Right lobe of liver (tissue), 6 donors: ENCODE data around the gene HHAT. TPM values are rescaled to one million over a fixed set of nuclear protein-coding genes. Genes with fewer than 3 reads are reported as not detected.

Experiments used
- ATAC-seq, 4 donors: fragments of 200-7000 bp; cut with Tn5 transposase; one replicate each; pipeline ENCODE4 v1.9.1; 2020; ENCODE audit warnings: mild to moderate bottlenecking in 4 of 4, moderate library complexity in 4 of 4
- DNase-seq, 3 donors: peaks; one replicate each; pipeline ENCODE4 v3.0.0-alpha.2; 2020
- H3K27ac ChIP-seq, 3 donors: fragments of 200-600 bp; one replicate each; pipeline ENCODE4 v1.8.0; 2022
- H3K27me3 ChIP-seq, 2 donors: fragments of 200-600 bp; one replicate each; pipeline ENCODE4 v1.8.0; 2022
- H3K36me3 ChIP-seq, 4 donors: fragments of 200-600 bp; sonication (generic) in 1 of 4; one replicate each; pipeline versions ENCODE4 v1.5.1 to v1.8.0; 2017 to 2022; ENCODE audit warnings: control low read depth in 1 of 4
- H3K4me1 ChIP-seq, 4 donors: fragments of 200-600 bp; sonication (generic) in 1 of 4; one replicate each; pipeline versions ENCODE4 v1.5.1 to v1.8.0; 2017 to 2022; ENCODE audit warnings: control low read depth in 1 of 4
- H3K4me3 ChIP-seq, 3 donors: fragments of 200-600 bp; one replicate each; pipeline ENCODE4 v1.8.0; 2022
- H3K9me3 ChIP-seq, 4 donors: fragments of 200-600 bp; sonication (generic) in 1 of 4; one replicate each; pipeline versions ENCODE4 v1.5.1 to v1.8.0; 2017 to 2022; ENCODE audit warnings: control low read depth in 1 of 4
- POLR2A ChIP-seq: fragments of 450-650 bp; IDR thresholded peaks from one replicate; pipeline ENCODE4 v1.6.1; 2017; ENCODE audit warnings: antibody characterized with exemption, mild to moderate bottlenecking
- WGBS: methylation state at CpG from one replicate; pipeline ENCODE4 v1.1.6; 2018; ENCODE audit warnings: low coverage, low lambda C conversion rate; ENCODE audit not compliant: insufficient coverage; ENCODE audit errors: missing lambda C conversion rate; 5-methylcytosine and 5-hydroxymethylcytosine counted together
- intact Hi-C, 2 donors: fragments of 100-400 bp; cut with DNase I; formaldehyde crosslinking; loops; one replicate each; pipeline versions ENCODE4 v1.11.2 to v1.14.1; 2022
- total RNA-seq, 6 experiments: library from RNA; depleted of rRNA in 2 of 6; stranded (reverse); fragments of >200 nt in 2 of 6; fragmentation: NEBNext Ultra II Directional in 3 of 6; extraction: Animal tissue kit (Norgen Biotek cat#: 25700) in 3 of 6; gene quantifications; one replicate each; pipeline versions ENCODE4 v1.1.0 to v1.2.4, GENCODE V29; 2016 to 2023
- TF ChIP-seq, protein P1 (sequence below), 4 donors: fragments of 200-600 bp in 3 of 4; fragments of 450-650 bp in 1 of 4; IDR thresholded peaks; one replicate each; pipeline versions ENCODE4 v1.5.1 to v1.8.0; 2016 to 2022; ENCODE audit warnings: antibody characterized with exemption in 4 of 4, mild to moderate bottlenecking in 2 of 4
- donor health status: DM: no; HTN: yes; CAD: no.
- donor health status: DM: no; HTN: no; CAD: no.
- donor health status: DM: no; HTN: no; CAD: no.
- donor health status: DM: no; HTN: yes; CAD: no.
- donor health status: DM: no; HTN: yes; CAD: no.

The HHAT gene
- total RNA-seq, 6 experiments from 2014 or later: 2.2 to 4.1 (median 2.7) TPM

GRCh38 chr1:210294999-210295745 lies 33.5 kb upstream of the HHAT start:
- Histone ChIP-seq H3K36me3 (no peaks in the 10 kb centered on the region), H3K27ac (no peak overlapping the region), H3K4me3 (no peak overlapping the region), H3K9me3 (no peaks in the 10 kb centered on the region), H3K27me3 (peaks cover 0 to 5% of the 10 kb centered on the region in 2 donors), H3K4me1 (peaks cover 0 to 11% (median 0%) of the 10 kb centered on the region in 4 donors)
- ATAC-seq: peak in 2 of 4 donors; percentile 14 to 18
- intact Hi-C loops: loop anchor here in 1 of 2 donors (10.0 kb wide), 1 partner anchor 160 kb away; no protein-coding TSS in a partner anchor
- WGBS: 63% methylated on average over 8 of the region's 10 CpGs
- DNase-seq: no peak
- TF ChIP-seq, protein P1, sequence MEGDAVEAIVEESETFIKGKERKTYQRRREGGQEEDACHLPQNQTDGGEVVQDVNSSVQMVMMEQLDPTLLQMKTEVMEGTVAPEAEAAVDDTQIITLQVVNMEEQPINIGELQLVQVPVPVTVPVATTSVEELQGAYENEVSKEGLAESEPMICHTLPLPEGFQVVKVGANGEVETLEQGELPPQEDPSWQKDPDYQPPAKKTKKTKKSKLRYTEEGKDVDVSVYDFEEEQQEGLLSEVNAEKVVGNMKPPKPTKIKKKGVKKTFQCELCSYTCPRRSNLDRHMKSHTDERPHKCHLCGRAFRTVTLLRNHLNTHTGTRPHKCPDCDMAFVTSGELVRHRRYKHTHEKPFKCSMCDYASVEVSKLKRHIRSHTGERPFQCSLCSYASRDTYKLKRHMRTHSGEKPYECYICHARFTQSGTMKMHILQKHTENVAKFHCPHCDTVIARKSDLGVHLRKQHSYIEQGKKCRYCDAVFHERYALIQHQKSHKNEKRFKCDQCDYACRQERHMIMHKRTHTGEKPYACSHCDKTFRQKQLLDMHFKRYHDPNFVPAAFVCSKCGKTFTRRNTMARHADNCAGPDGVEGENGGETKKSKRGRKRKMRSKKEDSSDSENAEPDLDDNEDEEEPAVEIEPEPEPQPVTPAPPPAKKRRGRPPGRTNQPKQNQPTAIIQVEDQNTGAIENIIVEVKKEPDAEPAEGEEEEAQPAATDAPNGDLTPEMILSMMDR (IDR thresholded peaks at IDR 0.05): no peak
- TF ChIP-seq POLR2A: no peak

- Histone ChIP-seq H3K9me3 (no peaks in the 10 kb centered on the region), H3K27me3 (peaks cover 0 to 4% of the 10 kb centered on the region in 2 donors), H3K4me3 (no peak overlapping the region), H3K36me3 (no peaks in the 10 kb centered on the region), H3K27ac (no peak overlapping the region), H3K4me1 (peaks cover 0 to 11% (median 0%) of the 10 kb centered on the region in 4 donors)
- intact Hi-C loops: loop anchor here in 1 of 2 donors (10.0 kb wide), 1 partner anchor 162 kb away; no protein-coding TSS in a partner anchor
- no peak for TF ChIP-seq POLR2A
- TF ChIP-seq, protein P1 (IDR thresholded peaks at IDR 0.05): no peak
- WGBS: no CpG with 5 or more reads among the region's 3 CpGs
- no peak for ATAC-seq
- DNase-seq: no peak
Observed at GRCh38 chr1:210296682-210297081, 32.0 kb upstream of the HHAT start.

- H3K4me1 ChIP-seq: no peaks in the 10 kb centered on the region
- TF ChIP-seq POLR2A: no peak
- DNase-seq (no peak), ATAC-seq (no peak)
- H3K27ac ChIP-seq: no peak overlapping the region
- intact Hi-C loops: loop anchor here in 1 of 2 donors (10.0 kb wide), 1 partner anchor 163 kb away; no protein-coding TSS in a partner anchor
- H3K9me3 ChIP-seq: no peaks in the 10 kb centered on the region
- H3K4me3 ChIP-seq: no peak overlapping the region
- H3K36me3 ChIP-seq: no peaks in the 10 kb centered on the region
- no peaks in the 10 kb centered on the region for H3K27me3 ChIP-seq
- 77% methylated on average over 4 of the region's 7 CpGs for WGBS
Observed at GRCh38 chr1:210298296-210298695, 30.4 kb upstream of the HHAT start.

GRCh38 chr1:210298936-210299335 lies 29.8 kb upstream of the HHAT start:
- H3K9me3 ChIP-seq: no peaks in the 10 kb centered on the region
- H3K27ac ChIP-seq: no peak overlapping the region
- H3K27me3 ChIP-seq: no peaks in the 10 kb centered on the region
- no peaks in the 10 kb centered on the region for H3K4me1 ChIP-seq
- intact Hi-C loops: loop anchor here in 1 of 2 donors (10.0 kb wide), 1 partner anchor 164 kb away; no protein-coding TSS in a partner anchor
- H3K4me3 ChIP-seq: no peak overlapping the region
- TF ChIP-seq POLR2A: no peak
- TF ChIP-seq, protein P1 (IDR thresholded peaks at IDR 0.05): no peak
- no peaks in the 10 kb centered on the region for H3K36me3 ChIP-seq
- no peak for ATAC-seq
- DNase-seq: no peak

DNA sequence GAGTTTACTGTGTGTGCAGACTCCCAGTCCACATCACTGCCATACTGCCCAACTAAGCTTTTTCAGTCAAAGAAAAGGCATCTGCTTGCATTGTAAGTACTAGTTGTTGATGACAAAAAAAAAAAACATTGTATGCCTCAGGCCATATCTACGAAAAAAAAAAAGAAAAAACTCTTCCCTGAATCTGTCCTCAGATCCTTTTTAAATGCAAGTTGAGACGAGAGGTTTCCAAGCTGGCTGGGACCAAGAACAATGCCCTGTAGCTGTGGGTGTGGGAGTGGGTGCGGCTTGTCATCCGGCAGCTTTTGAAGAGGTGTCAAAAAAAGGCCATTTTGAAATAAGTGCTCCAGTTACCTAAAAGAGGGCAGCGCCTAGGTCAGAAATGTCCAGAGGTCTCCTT lies 29.2 kb upstream of the HHAT start:
- ATAC-seq: no peak
- no peak overlapping the region for H3K4me3 ChIP-seq
- no peak for DNase-seq
- H3K4me1 ChIP-seq: no peaks in the 10 kb centered on the region
- no peaks in the 10 kb centered on the region for H3K36me3 ChIP-seq
- TF ChIP-seq POLR2A: no peak
- TF ChIP-seq, protein P1 (IDR thresholded peaks at IDR 0.05): no peak
- H3K9me3 ChIP-seq: no peaks in the 10 kb centered on the region
- no peaks in the 10 kb centered on the region for H3K27me3 ChIP-seq
- H3K27ac ChIP-seq: no peak overlapping the region
- intact Hi-C loops: loop anchor here in 1 of 2 donors (10.0 kb wide), 1 partner anchor 165 kb away; no protein-coding TSS in a partner anchor
- WGBS: 50% methylated on average over 5 of the region's 5 CpGs
